Ovary (tissue), 3 donors: Measurements from ENCODE around the gene TRABD.

Experiments used
- CTCF ChIP-seq, 3 donors: fragments of 450-650 bp in 2 of 3; fragments of 200-600 bp in 1 of 3; IDR thresholded peaks; one replicate each; pipeline versions ENCODE4 v1.5.1 to v1.8.0; 2016 to 2022; ENCODE audit warnings: antibody characterized with exemption in 3 of 3, mild to moderate bottlenecking in 1 of 3
- EP300 ChIP-seq: sonication (generic); formaldehyde crosslinking; IDR thresholded peaks from one replicate; pipeline ENCODE4 v1.6.1; 2017; ENCODE audit warnings: antibody characterized with exemption
- POLR2A ChIP-seq: fragments of 450-650 bp; IDR thresholded peaks from one replicate; pipeline ENCODE4 v1.6.1; 2017; ENCODE audit warnings: antibody characterized with exemption, mild to moderate bottlenecking, moderate library complexity
- donor health status: DM: no; HTN: no; CAD: no.

GRCh38 chr22:50197000-50197800 lies 11.5 kb downstream of the TRABD start:
- TF ChIP-seq CTCF (IDR thresholded peaks at IDR 0.05): no peak
- no peak for TF ChIP-seq POLR2A
- TF ChIP-seq EP300: no peak
